IPS-20b (cell line): ENCODE data around the gene USP6.
"Not testable (repeated sequence)": the region's sequence is repeated elsewhere in the genome, so short reads cannot be mapped to it uniquely, and the experiment has no call there.

Experiments used
- H3K27ac ChIP-seq: one replicate; pipeline ENCODE4 v1.5.1; 2013; ENCODE audit warnings: low read length
- H3K27me3 ChIP-seq: 2 replicates; pipeline ENCODE4 v1.6.1; 2013; ENCODE audit warnings: mild to moderate bottlenecking, low read length, inconsistent platforms; ENCODE audit not compliant: insufficient read depth
- H3K36me3 ChIP-seq: 2 replicates; pipeline ENCODE4 v1.6.1; 2013; ENCODE audit warnings: low read depth, mild to moderate bottlenecking, inconsistent platforms, low read length, moderate library complexity; ENCODE audit not compliant: insufficient read depth
- H3K4me1 ChIP-seq: 2 replicates; pipeline ENCODE4 v1.6.1; 2013; ENCODE audit warnings: mild to moderate bottlenecking, control low read depth, inconsistent platforms, low read length, moderate library complexity; ENCODE audit not compliant: insufficient read depth
- H3K4me3 ChIP-seq: 2 replicates; pipeline ENCODE4 v1.5.1; 2013; ENCODE audit warnings: mild to moderate bottlenecking, low read length, inconsistent platforms
- H3K9ac ChIP-seq: 2 replicates; pipeline ENCODE4 v1.6.1; 2013; ENCODE audit warnings: low read depth, mild to moderate bottlenecking, inconsistent platforms, low read length, moderate library complexity
- H3K9me3 ChIP-seq: 2 replicates; pipeline ENCODE4 v1.6.1; 2013; ENCODE audit warnings: mild to moderate bottlenecking, low read depth, low read length, inconsistent platforms; ENCODE audit not compliant: insufficient read depth

Gene USP6

GRCh38 chr17:5122586-5123342, 6.9 kb downstream of the USP6 start:
- H3K36me3 ChIP-seq: no peaks in the 10 kb centered on the region
- no peak overlapping the region for H3K27ac ChIP-seq
- H3K27me3 ChIP-seq: peaks cover 26% of the 10 kb centered on the region
- no peaks in the 10 kb centered on the region for H3K4me1 ChIP-seq
- H3K4me3 ChIP-seq: peak overlapping the region; percentile 69
- no peaks in the 10 kb centered on the region for H3K9me3 ChIP-seq
- peak overlapping the region; percentile 61; the same call in 1 of the 2 replicates for H3K9ac ChIP-seq

GRCh38 chr17:5123343-5124124, 7.7 kb downstream of the USP6 start:
- Histone ChIP-seq H3K27ac (no peak overlapping the region), H3K9me3 (no peaks in the 10 kb centered on the region), H3K9ac (no peak overlapping the region), H3K4me1 (no peaks in the 10 kb centered on the region), H3K36me3 (no peaks in the 10 kb centered on the region), H3K4me3 (no peak overlapping the region), H3K27me3 (peaks cover 26% of the 10 kb centered on the region)

GRCh38 chr17:5124125-5124760, 8.4 kb downstream of the USP6 start:
- not testable (repeated sequence) for H3K36me3 ChIP-seq, H3K9me3 ChIP-seq, H3K27ac ChIP-seq, H3K4me1 ChIP-seq, H3K9ac ChIP-seq, H3K4me3 ChIP-seq
- H3K27me3 ChIP-seq: peaks cover 26% of the 10 kb centered on the region

- H3K27ac ChIP-seq, H3K4me1 ChIP-seq, H3K36me3 ChIP-seq, H3K9me3 ChIP-seq, H3K9ac ChIP-seq, H3K4me3 ChIP-seq: not testable (repeated sequence)
- peaks cover 26% of the 10 kb centered on the region for H3K27me3 ChIP-seq
These were observed 9.1 kb downstream of the USP6 start for GRCh38 chr17:5124896-5125295.

- H3K4me1 ChIP-seq: no peaks in the 10 kb centered on the region
- H3K4me3 ChIP-seq: no peak overlapping the region
- H3K36me3 ChIP-seq: no peaks in the 10 kb centered on the region
- no peak overlapping the region for H3K27ac ChIP-seq
- H3K9ac ChIP-seq: no peak overlapping the region
- peaks cover 19% of the 10 kb centered on the region for H3K27me3 ChIP-seq
- no peaks in the 10 kb centered on the region for H3K9me3 ChIP-seq
These were observed 11.1 kb downstream of the USP6 start for GRCh38 chr17:5126719-5127488.

GRCh38 chr17:5127910-5128309, 12.1 kb downstream of the USP6 start:
- H3K4me1 ChIP-seq: no peaks in the 10 kb centered on the region

GRCh38 chr17:5128387-5128786, 12.6 kb downstream of the USP6 start:
- not testable (repeated sequence) for H3K4me3 ChIP-seq, H3K4me1 ChIP-seq, H3K9me3 ChIP-seq, H3K27me3 ChIP-seq, H3K36me3 ChIP-seq, H3K9ac ChIP-seq, H3K27ac ChIP-seq

More at GRCh38 chr17:5127910-5128309, 12.1 kb downstream of the USP6 start:
- Histone ChIP-seq H3K27me3 (peaks cover 9% of the 10 kb centered on the region), H3K9ac (no peak overlapping the region), H3K27ac (no peak overlapping the region), H3K4me3 (no peak overlapping the region), H3K9me3 (no peaks in the 10 kb centered on the region), H3K36me3 (no peaks in the 10 kb centered on the region)

- Histone ChIP-seq H3K27ac (no peak overlapping the region), H3K9ac (no peak overlapping the region), H3K4me1 (no peaks in the 10 kb centered on the region), H3K9me3 (no peaks in the 10 kb centered on the region), H3K4me3 (no peak overlapping the region), H3K36me3 (no peaks in the 10 kb centered on the region), H3K27me3 (no peaks in the 10 kb centered on the region; the same call in 1 of the 2 replicates)
These were observed 13.2 kb downstream of the USP6 start for GRCh38 chr17:5128905-5129535.

GRCh38 chr17:5129770-5130169, 13.9 kb downstream of the USP6 start:
- H3K4me3 ChIP-seq, H3K27ac ChIP-seq, H3K9ac ChIP-seq, H3K36me3 ChIP-seq, H3K27me3 ChIP-seq, H3K4me1 ChIP-seq, H3K9me3 ChIP-seq: not testable (repeated sequence)

- H3K9ac ChIP-seq, H3K4me3 ChIP-seq, H3K36me3 ChIP-seq, H3K9me3 ChIP-seq, H3K4me1 ChIP-seq, H3K27me3 ChIP-seq, H3K27ac ChIP-seq: not testable (repeated sequence)
These were observed 14.4 kb downstream of the USP6 start for GRCh38 chr17:5130261-5130660.

GRCh38 chr17:5130687-5131086, 14.9 kb downstream of the USP6 start:
- H3K36me3 ChIP-seq, H3K27ac ChIP-seq, H3K27me3 ChIP-seq, H3K4me3 ChIP-seq, H3K9me3 ChIP-seq, H3K9ac ChIP-seq, H3K4me1 ChIP-seq: not testable (repeated sequence)
